HepG2 (cell line): ENCODE results near the gene GABRR3. TPM values are rescaled to one million over a fixed set of nuclear protein-coding genes. Genes with fewer than 3 reads are reported as not detected.

ENCODE experiments used
- ATAC-seq: fragments of 200-7000 bp; cut with Tn5 transposase; 3 replicates; pipeline ENCODE4 v1.9.1; 2020; ENCODE audit warnings: mild to moderate bottlenecking, moderate library complexity
- BruUV-seq: library from RNA; stranded (reverse); fragments of 400-500 nt; replicated peaks from 2 replicates; lab custom pipeline; 2021; lab: Mats Ljungman, UMichigan
- CTCF ChIA-PET: fragments of 300-600 bp; formaldehyde crosslinking; extraction: SDS; loops from one replicate; lab custom pipeline; 2021; ENCODE audit warnings: low total read pairs, inconsistent platforms, low intra/inter-chr PET ratio; lab: Yijun Ruan, JAX
- POLR2A ChIA-PET: fragments of 350-600 bp; sonication (Branson Sonifier 250); formaldehyde crosslinking; loops from one replicate; lab custom pipeline; 2020; ENCODE audit warnings: antibody characterized with exemption, inconsistent platforms; lab: Yijun Ruan, JAX
- DNase-seq: peaks from one replicate; pipeline ENCODE4 v3.0.0-alpha.2; 2015; ENCODE audit warnings: low spot score
- FAIRE-seq: peaks from 3 replicates; lab custom pipeline; 2011; peaks lifted over from hg19 to GRCh38; lab: Jason Lieb, UNC
- H2AFZ ChIP-seq: one replicate; pipeline ENCODE4 v1.6.1; 2011; ENCODE audit warnings: low read length, inconsistent platforms
- H3K27ac ChIP-seq: fragments of 300-600 bp; 3 replicates; pipeline ENCODE4 v1.8.0; 2011; ENCODE audit warnings: mixed run types, mild to moderate bottlenecking, mixed read lengths, low read length, inconsistent platforms; ENCODE audit not compliant: insufficient read depth; ENCODE audit errors: extremely low read length
- H3K27me3 ChIP-seq, 2 experiments: fragments of 200-600 bp in 1 of 2; 2 replicates in 1 of 2; 3 replicates in 1 of 2; pipeline versions ENCODE4 v1.6.0 to v1.8.0; 2011; ENCODE audit warnings: low read length in 2 of 2, mild to moderate bottlenecking in 2 of 2, moderate library complexity in 2 of 2, inconsistent platforms in 1 of 2; ENCODE audit not compliant: insufficient read depth in 2 of 2, control insufficient read depth in 1 of 2
- H3K36me3 ChIP-seq, 2 experiments: fragments of 200-600 bp in 1 of 2; replicated peaks in 1 of 2; 2 replicates in 1 of 2; 3 replicates in 1 of 2; pipeline versions ENCODE4 v1.5.1 to v1.8.0; 2011; ENCODE audit warnings: low read length in 2 of 2, inconsistent platforms in 1 of 2; ENCODE audit not compliant: insufficient read depth in 2 of 2, control insufficient read depth in 1 of 2
- H3K4me1 ChIP-seq: 2 replicates; pipeline ENCODE4 v1.5.1; 2012; ENCODE audit warnings: low read length, inconsistent platforms; ENCODE audit not compliant: insufficient read depth
- H3K4me2 ChIP-seq: 2 replicates; pipeline ENCODE4 v1.6.0; 2011; ENCODE audit warnings: low read depth, low read length, inconsistent platforms
- H3K4me3 ChIP-seq, 3 experiments: fragments of 200-600 bp in 1 of 3; sonication (generic), shearing (Covaris generic) in 1 of 3; replicated peaks in 1 of 3; 2 replicates each; pipeline ENCODE4 v1.5.1; 2011 to 2016; ENCODE audit warnings: low read length in 3 of 3, inconsistent platforms in 2 of 3, low read depth in 2 of 3, mild to moderate bottlenecking in 2 of 3, control low read depth in 1 of 3, mixed read lengths in 1 of 3; ENCODE audit not compliant: insufficient read depth in 1 of 3
- H3K79me2 ChIP-seq: one replicate; pipeline ENCODE4 v1.6.1; 2011; ENCODE audit warnings: low read length, inconsistent platforms; ENCODE audit not compliant: insufficient read depth
- H3K9ac ChIP-seq: 2 replicates; pipeline ENCODE4 v1.6.0; 2011; ENCODE audit warnings: mild to moderate bottlenecking, low read depth, low read length, inconsistent platforms; ENCODE audit not compliant: insufficient read depth
- H3K9me3 ChIP-seq: 2 replicates; pipeline ENCODE4 v1.5.1; 2012; ENCODE audit warnings: mild to moderate bottlenecking, low read length
- H4K20me1 ChIP-seq: 2 replicates; pipeline ENCODE4 v1.6.0; 2011; ENCODE audit warnings: inconsistent platforms, mild to moderate bottlenecking, low read length, moderate library complexity; ENCODE audit not compliant: insufficient read depth
- BATF2 ChIP-seq: sonication (generic); formaldehyde crosslinking; IDR thresholded peaks from 2 replicates; pipeline ENCODE4 v1.8.0; 2022; ENCODE audit warnings: mild to moderate bottlenecking, missing genetic modification reagents, moderate library complexity
- CBX5 ChIP-seq: sonication (generic); formaldehyde crosslinking; IDR thresholded peaks from 2 replicates; pipeline ENCODE4 v1.4.0; 2020; ENCODE audit warnings: missing genetic modification reagents, borderline replicate concordance
- HBP1 ChIP-seq: IDR thresholded peaks from 2 replicates; pipeline ENCODE4 v1.6.1; 2016; ENCODE audit warnings: low read depth, control low read depth
- KLF6 ChIP-seq: IDR thresholded peaks from 2 replicates; pipeline ENCODE4 v1.8.0; 2016; ENCODE audit warnings: missing biosample characterization, missing genetic modification reagents
- LRRFIP1 ChIP-seq: sonication (generic); formaldehyde crosslinking; conservative IDR thresholded peaks from 2 replicates; pipeline ENCODE4 v1.4.0; 2020; ENCODE audit warnings: missing genetic modification reagents
- NCOA1 ChIP-seq: sonication (generic); formaldehyde crosslinking; IDR thresholded peaks from 2 replicates; pipeline ENCODE4 v1.9.0; 2021; ENCODE audit warnings: missing genetic modification reagents
- NR2F1 ChIP-seq, 2 experiments: fragments of 450-650 bp in 1 of 2; formaldehyde crosslinking in 1 of 2; IDR thresholded peaks; 2 replicates each; pipeline versions ENCODE4 v1.5.0 to v1.6.1; 2016 to 2020; ENCODE audit warnings: mild to moderate bottlenecking in 1 of 2, missing compliant biosample characterization in 1 of 2, missing genetic modification reagents in 1 of 2, moderate library complexity in 1 of 2
- PPARG ChIP-seq: conservative IDR thresholded peaks from 2 replicates; pipeline ENCODE4 v1.6.1; 2016; ENCODE audit warnings: missing biosample characterization, missing genetic modification reagents
- RXRA ChIP-seq: sonication (generic); formaldehyde crosslinking; IDR thresholded peaks from 2 replicates; pipeline ENCODE4 v1.5.1; 2020; ENCODE audit warnings: missing genetic modification reagents
- TBX3 ChIP-seq: fragments of 450-650 bp; IDR thresholded peaks from 2 replicates; pipeline ENCODE4 v1.6.1; 2017; ENCODE audit warnings: antibody characterized with exemption, mild to moderate bottlenecking, inconsistent platforms, borderline replicate concordance
- TOPORS ChIP-seq: sonication (generic); formaldehyde crosslinking; IDR thresholded peaks from 2 replicates; pipeline ENCODE4 v1.8.0; 2023; ENCODE audit warnings: mild to moderate bottlenecking, missing genetic modification reagents
- YY1 ChIP-seq: IDR thresholded peaks from 2 replicates; pipeline ENCODE4 v1.6.1; 2011; ENCODE audit warnings: low read length, low read depth, moderate library complexity, mild to moderate bottlenecking; ENCODE audit not compliant: insufficient read depth, insufficient replicate concordance
- ZNF24 ChIP-seq: fragments of 450-650 bp; IDR thresholded peaks from 2 replicates; pipeline ENCODE4 v1.6.1; 2017; ENCODE audit warnings: antibody characterized with exemption, mild to moderate bottlenecking
- ZNF451 ChIP-seq: sonication (generic); formaldehyde crosslinking; IDR thresholded peaks from 2 replicates; pipeline ENCODE4 v1.5.0; 2020; ENCODE audit warnings: mild to moderate bottlenecking, missing genetic modification reagents
- ZNF552 ChIP-seq: sonication (generic); formaldehyde crosslinking; IDR thresholded peaks from 2 replicates; pipeline ENCODE4 v1.9.0; 2022; ENCODE audit warnings: missing genetic modification reagents, mild to moderate bottlenecking, borderline replicate concordance
- ZNF768 ChIP-seq: sonication (generic); formaldehyde crosslinking; IDR thresholded peaks from 2 replicates; pipeline ENCODE4 v1.4.0; 2020; ENCODE audit warnings: missing genetic modification reagents
- ZNF850 ChIP-seq: sonication (generic); formaldehyde crosslinking; conservative IDR thresholded peaks from 2 replicates; pipeline ENCODE4 v1.9.0; 2021; ENCODE audit warnings: mild to moderate bottlenecking, missing genetic modification reagents
- WGBS: methylation state at CpG from one replicate; pipeline ENCODE4 v1.1.6; 2017; ENCODE audit warnings: low lambda C conversion rate; 5-methylcytosine and 5-hydroxymethylcytosine counted together
- in situ Hi-C: cut with HindIII; loops from 2 replicates; pipeline ENCODE4 v1.10.0; 2017; ENCODE audit warnings: low pct_unique_long_range_greater_than_20kb; ENCODE audit not compliant: extremely low pct_ligation_motif_present
- intact Hi-C: fragments of 100-400 bp; cut with micrococcal nuclease; formaldehyde crosslinking; loops from one replicate; pipeline ENCODE4 v1.10.0; 2022; ENCODE audit not compliant: unreplicated experiment
- polyA plus RNA-seq, 8 experiments: library from polyadenylated mRNA; depleted of rRNA in 3 of 8; stranded (reverse) in 7 of 8; unstranded in 1 of 8; fragments of >200 nt; fragmentation: Illumina TruSeq in 4 of 8; extraction: Trizol in 4 of 8; gene quantifications; 2 replicates each; pipeline versions ENCODE4 v1.2.1 to v1.2.3, GENCODE V29; 2011 to 2016; ENCODE audit warnings: low read depth in 4 of 8, missing spikeins in 1 of 8, mixed read lengths in 1 of 8; ENCODE audit not compliant: insufficient read depth in 1 of 8
- total RNA-seq, 5 experiments: library from RNA; depleted of rRNA; stranded (reverse); fragments of >200 nt; fragmentation: Illumina TruSeq; extraction: Trizol; gene quantifications; 2 replicates each; pipeline ENCODE4 v1.2.3, GENCODE V29; 2016; ENCODE audit warnings: low read depth in 1 of 5

The GABRR3 gene
- total and polyA plus RNA-seq, 2 of the 13 experiments (the other 11 are each of a cell fraction or from before 2014, with no cell fraction given) = 0.42 to 0.83 TPM

GRCh38 chr3:97988784-97989568 lies 46.1 kb downstream of the GABRR3 start:
- 96% methylated on average over 3 of the region's 3 CpGs for WGBS
- H3K9ac ChIP-seq = no peak overlapping the region
- CTCF ChIA-PET = no interaction called here
- POLR2A ChIA-PET = no interaction called here
- BruUV-seq = no TSS peak
- H3K4me2 ChIP-seq = no peak overlapping the region
- intact Hi-C loops = no loop called here
- ATAC-seq (no peak), DNase-seq (no peak), FAIRE-seq (no peak)
- TF ChIP-seq YY1 (no peak), NCOA1 (CRISPR knock-in tag) (no peak), ZNF451 (CRISPR knock-in tag) (no peak), ZNF850 (CRISPR knock-in tag) (no peak), TOPORS (no peak), NR2F1 (CRISPR knock-in tag; IDR thresholded peaks at IDR 0.05) (no peak), PPARG (no peak), ZNF552 (CRISPR knock-in tag) (no peak), RXRA (no peak), ZNF768 (CRISPR knock-in tag) (no peak), BATF2 (CRISPR knock-in tag) (no peak), TBX3 (no peak), LRRFIP1 (CRISPR knock-in tag) (no peak), HBP1 (no peak), KLF6 (CRISPR knock-in tag) (no peak), CBX5 (no peak), ZNF24 (no peak)
- no peak overlapping the region for H3K27ac ChIP-seq
- H3K9me3 ChIP-seq = no peaks in the 10 kb centered on the region
- H2AFZ ChIP-seq = no peak overlapping the region
- no peaks in the 10 kb centered on the region for H4K20me1 ChIP-seq
- in situ Hi-C loops = no loop called here
- no peaks in the 10 kb centered on the region for H3K79me2 ChIP-seq
- no peaks in the 10 kb centered on the region for H3K27me3 ChIP-seq
- H3K4me1 ChIP-seq = peaks cover 43% of the 10 kb centered on the region
- no peaks in the 10 kb centered on the region for H3K36me3 ChIP-seq
- no peak overlapping the region for H3K4me3 ChIP-seq
